ENCODE data around the gene TMEM128. TPM values are rescaled to one million over a fixed set of nuclear protein-coding genes. Genes with fewer than 3 reads are reported as not detected.

The TMEM128 gene, protein sequence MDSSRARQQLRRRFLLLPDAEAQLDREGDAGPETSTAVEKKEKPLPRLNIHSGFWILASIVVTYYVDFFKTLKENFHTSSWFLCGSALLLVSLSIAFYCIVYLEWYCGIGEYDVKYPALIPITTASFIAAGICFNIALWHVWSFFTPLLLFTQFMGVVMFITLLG
- 11.1 and 11.9 TPM in 2 replicates for total RNA-seq

DNA sequence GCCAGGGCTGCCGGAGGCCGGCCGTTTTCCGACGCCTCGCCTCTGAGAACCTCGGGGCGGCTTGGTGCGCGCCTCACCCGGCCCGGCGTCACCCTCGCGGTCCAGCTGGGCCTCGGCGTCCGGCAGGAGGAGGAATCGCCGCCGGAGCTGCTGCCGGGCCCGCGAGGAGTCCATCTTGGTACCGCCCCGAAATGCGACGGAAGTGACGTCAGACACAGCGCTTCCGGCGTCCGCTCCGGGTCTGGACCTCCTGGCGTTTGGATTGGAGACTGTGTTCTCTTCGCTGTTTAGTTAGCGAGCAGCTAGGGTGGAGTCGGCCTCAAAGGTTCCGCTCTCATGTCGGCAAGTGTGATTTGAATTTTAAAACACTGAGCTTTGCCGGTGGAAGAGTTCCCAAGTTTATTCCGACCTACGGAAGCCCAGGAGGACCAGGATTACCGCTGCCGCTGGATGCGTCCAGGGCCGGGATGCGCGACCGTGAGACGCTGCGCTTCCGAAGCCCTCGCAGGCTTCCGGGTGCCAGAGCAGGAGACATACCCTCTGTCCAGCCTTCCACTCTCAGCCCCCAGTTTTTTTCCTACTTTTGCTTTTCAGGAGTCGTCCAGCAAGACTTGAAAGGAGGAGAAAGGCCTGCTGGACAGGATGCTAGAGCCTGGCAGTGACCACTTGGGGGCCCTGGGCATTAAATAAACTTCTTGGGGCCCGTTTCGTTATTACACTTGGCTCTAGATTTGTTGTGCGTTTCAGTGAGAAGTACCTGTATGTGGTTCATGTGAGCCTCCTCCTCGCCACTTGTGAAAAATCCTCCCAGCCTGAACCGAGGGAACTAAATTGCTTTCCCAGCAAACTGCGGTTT is at the start of gene TMEM128:
TSS of gene TMEM128 (minus strand) at position 195 of the 856 bp plus-strand sequence. CDS start at position 174, 21 bp downstream.

DNA sequence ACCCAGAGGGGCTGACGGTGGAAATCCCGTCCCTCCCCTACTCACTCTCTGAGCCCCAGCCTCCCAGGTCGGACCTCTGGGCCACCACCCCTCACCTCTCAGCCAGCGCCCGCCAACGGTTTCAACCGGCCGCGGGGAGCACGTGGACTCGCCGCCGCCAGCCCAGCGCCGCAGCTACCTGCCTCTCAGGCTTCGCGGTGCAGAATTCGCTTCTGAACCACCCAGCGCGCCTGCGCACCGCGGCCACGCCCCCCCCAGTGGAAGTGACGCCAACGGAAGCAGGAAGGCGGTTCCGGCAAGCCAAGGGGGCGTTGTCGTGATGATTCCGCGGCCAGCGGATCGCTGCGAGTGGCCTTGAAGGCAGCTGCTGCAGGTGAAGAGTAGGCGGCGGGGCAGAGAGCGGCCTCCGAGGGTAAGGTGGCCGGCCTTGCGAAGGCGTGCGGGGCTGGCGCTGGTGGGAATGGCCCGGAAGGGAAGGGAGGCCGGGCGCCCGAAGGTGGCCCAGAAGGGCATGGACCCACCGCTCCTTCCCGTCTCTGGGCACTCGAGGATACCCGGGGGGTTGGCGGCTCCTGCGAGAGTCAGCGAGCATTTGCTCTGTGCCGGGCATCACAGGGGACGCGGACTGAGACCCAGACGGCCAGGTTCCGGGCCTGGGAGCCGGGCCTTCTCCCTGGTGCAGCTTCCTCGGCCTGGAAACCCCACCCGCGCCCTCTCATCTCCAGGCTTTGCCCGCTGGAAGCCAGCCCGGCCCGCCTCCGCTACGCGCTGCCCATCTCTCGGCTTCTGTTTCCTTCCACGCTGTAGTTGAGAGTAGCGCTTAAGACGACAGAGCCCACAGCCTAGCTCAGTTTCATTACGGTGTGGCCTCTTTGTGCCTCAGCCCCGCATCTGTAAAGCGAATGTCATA is 42.2 kb upstream of the TMEM128 start, which contains the start of the genes LYAR and ZBTB49:
TSS of gene LYAR (minus strand) at position 214 of the 910 bp plus-strand sequence. CDS start 6,412 bp downstream, outside the sequence.
TSS of gene ZBTB49 (plus strand) at position 311 of the 910 bp plus-strand sequence. CDS start 9,695 bp downstream, outside the sequence.

DNA sequence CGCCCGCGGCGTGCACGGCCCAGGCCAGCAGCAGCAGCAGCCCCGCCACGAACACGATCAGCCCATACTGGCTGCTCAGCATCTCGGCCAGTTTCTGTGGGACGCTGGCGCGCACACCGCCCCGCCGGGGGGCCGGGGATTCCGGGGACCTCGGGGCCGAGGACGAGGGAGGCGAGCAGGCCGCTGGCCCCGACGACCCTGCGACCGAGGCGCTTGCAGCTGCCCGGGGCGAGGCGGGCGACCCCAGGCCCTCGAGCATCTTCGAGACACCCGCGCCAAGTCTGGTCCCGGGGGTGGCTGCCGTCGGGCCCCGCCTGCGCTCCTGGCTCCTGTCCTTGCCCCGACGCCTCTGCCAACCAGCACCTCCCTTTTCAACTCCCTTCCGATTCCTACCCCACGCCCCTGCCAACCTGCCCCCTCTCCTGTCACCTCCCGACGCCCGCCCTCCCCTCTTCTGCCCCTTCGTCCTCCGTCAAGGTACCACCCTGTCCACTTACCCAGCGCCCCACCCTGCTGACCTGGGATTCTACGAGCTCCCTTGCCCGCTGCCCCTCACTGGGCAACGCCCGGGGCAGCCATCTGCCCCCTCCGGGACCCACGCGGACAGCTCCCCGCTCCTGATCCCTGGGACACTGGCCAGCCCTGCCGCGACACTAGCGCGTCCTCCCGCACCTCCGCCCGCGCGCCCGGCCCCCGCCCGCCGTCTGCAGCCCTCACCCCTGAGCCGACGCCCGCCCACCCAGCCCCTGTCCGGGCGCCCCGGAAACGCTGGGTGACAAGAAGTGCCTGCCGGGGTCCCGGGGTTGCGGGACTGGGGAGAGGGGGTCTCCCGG is 21.2 kb downstream of the TMEM128 start, which contains the start of gene OTOP1:
TSS of gene OTOP1 (minus strand) at position 324 of the 833 bp plus-strand sequence. CDS start at position 259, 65 bp downstream.

Other genes starting within 250 kb of the TMEM128 start
- gene OTOP1, start 21.3 kb downstream of the TMEM128 start, total RNA-seq, result not detected in 2 replicates
- gene LYAR, start 41.9 kb upstream of the TMEM128 start, total RNA-seq, result 12.1 and 21.4 TPM in 2 replicates
- gene ZBTB49, start 42.0 kb upstream of the TMEM128 start, total RNA-seq, result 5.9 and 10.3 TPM in 2 replicates
- 0.57 and 0.98 TPM in 2 replicates for gene NSG1, start 138.9 kb upstream of the TMEM128 start, total RNA-seq

Data from vein endothelial cell (primary cell).